Ectodermal cell (in vitro differentiated cells): ENCODE data around the gene ABHD16A.

Source experiments
- H3K27ac ChIP-seq: 2 replicates; pipeline ENCODE4 v1.7.0; 2013; ENCODE audit warnings: mild to moderate bottlenecking, low read depth, low read length; ENCODE audit not compliant: insufficient read depth, poor library complexity, severe bottlenecking
- H3K27me3 ChIP-seq: 2 replicates; pipeline ENCODE4 v1.7.0; 2013; ENCODE audit warnings: mild to moderate bottlenecking, low read length; ENCODE audit not compliant: insufficient read depth, control insufficient read depth, poor library complexity, severe bottlenecking
- H3K36me3 ChIP-seq: one replicate; pipeline ENCODE4 v1.7.0; 2013; ENCODE audit warnings: low read length; ENCODE audit not compliant: control insufficient read depth, insufficient read depth
- H3K4me1 ChIP-seq: one replicate; pipeline ENCODE4 v1.7.0; 2013; ENCODE audit warnings: low read length; ENCODE audit not compliant: control insufficient read depth, insufficient read depth
- H3K4me3 ChIP-seq: 2 replicates; pipeline ENCODE4 v1.7.0; 2013; ENCODE audit warnings: low read depth, low read length, control low read depth; ENCODE audit not compliant: insufficient read depth
- H3K9me3 ChIP-seq: 2 replicates; pipeline ENCODE4 v1.7.0; 2013; ENCODE audit warnings: mild to moderate bottlenecking, low read length, moderate library complexity; ENCODE audit not compliant: control insufficient read depth
- WGBS, 2 experiments: methylation state at CpG; one replicate each; pipeline ENCODE4 v1.1.7; 2013; ENCODE audit warnings: missing lambda C conversion rate in 2 of 2; 5-methylcytosine and 5-hydroxymethylcytosine counted together

The ABHD16A gene

DNA sequence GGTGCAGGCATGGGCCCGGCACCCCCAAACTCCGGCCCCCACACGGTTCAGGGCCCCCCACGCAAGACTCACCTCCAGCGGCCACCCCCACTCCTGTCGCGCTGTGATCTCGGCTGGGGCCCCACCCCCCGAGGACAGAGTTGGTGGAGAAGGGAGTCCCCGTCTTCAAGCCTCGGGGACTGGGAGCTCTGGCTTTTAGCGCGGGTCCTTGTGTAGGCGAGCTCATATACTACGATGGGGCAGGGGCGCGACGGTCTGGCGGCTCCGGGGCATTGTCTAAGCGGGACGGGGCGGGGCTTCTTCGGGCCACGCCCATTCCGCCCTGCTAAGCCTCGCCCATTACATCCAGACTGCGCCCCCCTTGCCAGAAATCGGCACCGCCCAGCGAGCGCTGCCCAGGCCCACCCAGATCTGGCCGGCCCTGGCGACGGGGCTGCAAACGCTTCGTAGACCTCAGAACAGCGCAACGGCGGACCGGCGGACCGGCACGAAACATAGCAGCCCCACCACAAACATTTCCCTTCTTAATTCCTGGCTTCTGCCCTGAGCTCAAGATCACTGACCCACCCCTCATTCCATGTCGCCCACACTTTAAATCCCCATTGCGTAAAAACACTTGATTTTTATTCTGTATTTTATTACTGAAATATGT lies 27.0 kb upstream of the ABHD16A start:
- peak overlapping the region; percentile 86 for H3K27ac ChIP-seq
- H3K36me3 ChIP-seq, result peaks cover 49% of the 10 kb centered on the region
- peaks cover 8% of the 10 kb centered on the region for H3K4me1 ChIP-seq
- H3K9me3 ChIP-seq, result no peaks in the 10 kb centered on the region
- 3 to 4% methylated on average over 46 of the region's 46 CpGs for WGBS, 2 experiments
- no peaks in the 10 kb centered on the region for H3K27me3 ChIP-seq
- H3K4me3 ChIP-seq, result peak overlapping the region; percentile 93

DNA sequence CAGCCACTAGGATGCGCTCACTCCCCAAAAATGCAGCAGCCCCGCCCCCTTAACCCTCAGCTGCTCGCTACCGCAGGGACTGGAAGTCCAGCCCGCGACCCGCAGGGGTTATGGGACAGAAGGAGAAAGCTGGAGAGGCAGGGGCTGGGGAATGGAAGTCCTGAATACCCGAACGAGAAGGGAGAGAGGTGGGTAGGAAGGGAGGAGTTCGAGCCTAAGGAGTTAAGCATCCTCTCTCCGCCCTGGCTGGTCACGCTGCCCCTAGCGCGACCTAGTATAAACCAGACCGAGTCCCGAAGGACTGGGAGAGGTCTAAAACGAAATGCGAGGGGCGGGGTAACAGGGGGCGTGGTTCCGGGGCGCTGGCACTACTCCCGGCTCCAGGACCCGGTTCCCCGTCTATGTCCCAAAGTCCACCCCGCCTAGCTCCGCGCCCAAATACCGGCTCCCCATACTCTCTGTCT lies 26.4 kb upstream of the ABHD16A start:
- peaks cover 6% of the 10 kb centered on the region for H3K4me1 ChIP-seq
- H3K27me3 ChIP-seq, result no peaks in the 10 kb centered on the region
- WGBS, 2 experiments, result 0% methylated on average over 29 of the region's 29 CpGs
- H3K27ac ChIP-seq, result peak overlapping the region; percentile 86
- H3K9me3 ChIP-seq, result no peaks in the 10 kb centered on the region
- peaks cover 49% of the 10 kb centered on the region for H3K36me3 ChIP-seq
- peak overlapping the region; percentile 93 for H3K4me3 ChIP-seq

DNA sequence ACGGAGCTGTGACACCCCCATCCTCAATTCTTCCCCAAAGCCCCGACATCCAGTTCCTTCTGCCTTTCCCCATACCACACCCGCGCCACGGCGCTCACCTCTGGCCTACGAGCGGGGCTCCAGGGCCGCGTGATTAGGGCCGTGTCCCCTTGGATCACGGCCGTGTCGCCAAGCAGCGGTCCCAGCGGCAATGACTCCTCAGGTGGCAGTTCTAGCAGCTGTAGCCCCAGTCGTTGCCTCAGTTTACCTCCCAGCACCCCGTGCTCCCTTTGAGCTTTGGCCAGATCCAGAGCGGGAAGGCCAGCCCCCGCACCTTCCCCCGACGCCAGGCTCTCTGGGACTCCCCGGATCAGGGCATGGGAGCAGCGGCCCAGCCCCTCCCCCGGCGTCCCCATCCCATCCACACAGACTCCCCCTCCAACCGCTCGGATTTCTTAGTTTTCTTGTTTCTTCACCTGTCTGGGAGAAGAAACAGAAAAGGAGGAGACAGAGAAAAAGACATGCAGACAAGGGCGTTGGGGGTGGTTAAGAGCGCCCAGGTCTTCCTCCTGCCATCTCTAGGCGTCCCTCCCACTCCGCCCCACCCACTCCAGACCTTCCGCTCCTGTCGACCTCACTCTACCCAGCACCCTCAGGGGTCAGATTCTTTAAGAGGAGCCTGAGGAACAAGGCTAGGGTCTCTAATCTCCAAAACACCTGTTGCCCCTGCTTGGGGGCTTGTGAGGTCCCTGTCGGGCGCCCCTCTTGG lies 25.8 kb upstream of the ABHD16A start, which contains the start of gene DDAH2:
TSS of gene DDAH2 (minus strand) at position 533 of the 748 bp plus-strand sequence. CDS start at position 395, 138 bp downstream.
- 48 to 49% methylated on average over 36 of the region's 36 CpGs for WGBS, 2 experiments
- Histone ChIP-seq H3K4me1 (peaks cover under 1% of the 10 kb centered on the region), H3K27me3 (no peaks in the 10 kb centered on the region), H3K4me3 (peak within 1 kb of the TSS; percentile 93), H3K9me3 (no peaks in the 10 kb centered on the region), H3K36me3 (peaks cover 48% of the 10 kb centered on the region), H3K27ac (peak within 1 kb of the TSS; percentile 86)

DNA sequence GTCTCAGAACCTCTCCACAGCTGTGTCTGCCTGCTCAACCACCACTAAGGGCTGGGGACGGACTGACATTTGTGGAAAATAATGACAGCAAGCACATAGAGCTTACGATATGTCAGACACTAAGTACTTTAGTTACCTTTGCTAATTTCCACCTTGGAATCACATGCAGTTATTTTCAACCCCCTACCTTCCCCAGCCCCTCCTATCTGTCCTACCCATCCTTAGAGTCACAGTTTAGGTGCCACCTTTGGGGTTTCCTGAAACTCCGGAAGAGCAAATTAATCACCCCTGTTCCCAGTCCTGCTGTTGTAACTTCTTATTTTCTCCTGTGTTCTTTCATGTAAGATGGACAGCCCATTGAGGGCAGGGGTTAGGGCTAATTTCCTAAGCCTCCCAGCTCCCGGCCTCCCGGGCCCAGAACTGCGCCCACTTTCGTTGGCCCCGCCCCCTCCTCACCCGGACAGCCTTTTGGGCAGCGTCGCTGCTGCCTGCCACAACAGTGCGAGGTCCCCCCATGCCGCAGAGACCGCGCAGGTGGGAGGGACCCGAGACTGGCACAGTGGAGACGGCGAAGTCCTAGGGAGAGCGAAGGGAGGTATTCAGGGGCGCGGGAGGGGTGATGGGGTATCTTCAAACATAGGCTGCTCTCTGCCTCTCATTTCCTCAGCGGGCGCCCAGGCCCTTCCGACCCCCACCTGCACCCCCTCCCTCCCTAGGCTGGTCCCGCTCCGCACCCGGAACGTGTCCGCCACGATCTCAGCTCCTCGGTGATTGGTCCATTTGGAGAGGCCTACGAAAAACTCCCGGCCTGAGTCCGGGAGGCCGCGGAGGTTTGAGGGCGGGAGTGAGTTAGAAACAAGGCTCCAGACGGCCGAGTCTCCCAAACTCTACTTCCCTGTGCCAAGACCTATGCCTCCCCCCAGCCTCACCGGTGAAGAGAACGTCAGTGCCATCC lies 24.9 kb upstream of the ABHD16A start:
- Histone ChIP-seq H3K36me3 (peaks cover 40% of the 10 kb centered on the region), H3K4me3 (peak overlapping the region; percentile 93), H3K9me3 (no peaks in the 10 kb centered on the region), H3K27ac (no peak overlapping the region), H3K4me1 (no peaks in the 10 kb centered on the region), H3K27me3 (no peaks in the 10 kb centered on the region)
- WGBS, 2 experiments, result 95% methylated on average over 41 of the region's 41 CpGs

DNA sequence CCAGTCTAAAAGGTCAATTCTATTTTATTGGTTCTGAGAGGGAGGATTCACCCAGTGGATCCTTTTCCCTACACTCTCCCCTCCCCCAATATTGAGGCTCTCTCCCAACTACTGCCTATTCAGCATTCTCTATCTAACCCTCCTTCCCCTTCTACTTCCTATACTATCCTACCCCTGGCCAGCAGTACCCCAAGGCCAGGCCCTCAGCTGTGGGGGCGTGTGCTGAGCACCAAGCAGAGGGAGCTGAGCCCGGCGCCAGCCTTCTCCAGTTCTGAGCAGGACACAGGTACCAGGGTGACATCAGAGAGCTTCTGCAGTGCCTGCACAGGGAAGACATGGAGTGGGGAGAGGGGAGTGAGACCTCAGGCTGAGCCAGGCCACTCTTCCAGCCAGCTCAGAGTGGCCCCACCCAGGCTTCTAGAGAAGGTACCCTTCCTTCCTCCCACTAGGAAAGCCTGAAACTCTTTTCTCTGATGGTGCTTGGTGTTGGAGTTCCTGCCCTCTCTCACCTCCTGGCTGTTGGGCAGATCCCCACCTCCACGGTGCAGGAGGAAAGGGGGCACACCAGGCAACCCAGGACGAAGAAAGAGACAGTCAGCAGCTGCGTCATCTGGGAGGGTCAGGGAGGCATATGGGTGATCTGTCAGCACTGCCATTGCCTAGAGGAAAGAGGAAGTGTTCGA lies 24.1 kb upstream of the ABHD16A start:
- H3K9me3 ChIP-seq, result no peaks in the 10 kb centered on the region
- H3K27ac ChIP-seq, result no peak overlapping the region
- H3K36me3 ChIP-seq, result peaks cover 33% of the 10 kb centered on the region
- H3K4me3 ChIP-seq, result no peak overlapping the region
- no peaks in the 10 kb centered on the region for H3K4me1 ChIP-seq
- H3K27me3 ChIP-seq, result no peaks in the 10 kb centered on the region
- WGBS, 2 experiments, result 91 to 95% methylated on average over 7 of the region's 7 CpGs

DNA sequence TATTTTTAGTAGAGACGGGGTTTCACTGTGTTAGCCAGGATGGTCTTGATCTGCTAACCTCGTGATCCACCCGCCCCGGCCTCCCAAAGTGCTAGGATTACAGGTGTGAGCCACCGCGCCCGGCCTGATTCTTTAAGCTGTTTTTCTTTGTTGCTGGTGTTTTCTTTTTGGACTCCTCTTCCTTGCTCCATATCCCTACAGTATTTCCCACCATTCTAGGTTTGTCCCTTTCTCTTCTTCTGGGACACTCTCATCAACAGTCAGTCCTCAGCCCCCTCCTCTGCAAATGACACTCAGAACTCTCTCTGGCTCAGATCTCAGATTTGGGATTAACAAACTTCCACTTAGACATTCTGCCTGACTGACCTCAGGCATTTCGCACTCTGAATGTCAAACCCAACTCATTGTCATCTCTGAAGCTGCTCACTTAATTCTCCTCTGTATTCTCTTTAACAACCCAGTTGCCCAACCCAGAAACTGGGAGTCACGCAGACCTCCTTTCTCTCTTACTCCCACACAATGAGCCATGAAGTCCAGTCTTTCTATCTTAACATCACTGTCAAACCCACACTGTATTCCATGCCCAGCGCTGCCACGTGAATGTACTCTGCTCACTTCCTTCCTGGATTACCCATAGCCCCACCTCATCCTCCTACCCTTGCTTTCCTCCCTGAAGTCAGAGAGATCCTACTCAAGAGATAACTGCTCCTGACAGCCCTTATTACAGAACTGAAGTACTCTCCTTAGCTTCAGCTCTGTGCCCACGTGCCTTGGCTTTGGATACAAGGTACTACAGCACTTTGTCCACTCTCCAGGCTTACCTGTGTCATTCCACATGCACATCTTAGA lies 22.6 kb upstream of the ABHD16A start:
- Histone ChIP-seq H3K4me3 (no peak overlapping the region), H3K27ac (no peak overlapping the region), H3K36me3 (peaks cover 25% of the 10 kb centered on the region), H3K27me3 (peaks cover 3% of the 10 kb centered on the region), H3K9me3 (no peaks in the 10 kb centered on the region), H3K4me1 (no peaks in the 10 kb centered on the region)
- 92 to 95% methylated on average over 12 of the region's 12 CpGs for WGBS, 2 experiments

DNA sequence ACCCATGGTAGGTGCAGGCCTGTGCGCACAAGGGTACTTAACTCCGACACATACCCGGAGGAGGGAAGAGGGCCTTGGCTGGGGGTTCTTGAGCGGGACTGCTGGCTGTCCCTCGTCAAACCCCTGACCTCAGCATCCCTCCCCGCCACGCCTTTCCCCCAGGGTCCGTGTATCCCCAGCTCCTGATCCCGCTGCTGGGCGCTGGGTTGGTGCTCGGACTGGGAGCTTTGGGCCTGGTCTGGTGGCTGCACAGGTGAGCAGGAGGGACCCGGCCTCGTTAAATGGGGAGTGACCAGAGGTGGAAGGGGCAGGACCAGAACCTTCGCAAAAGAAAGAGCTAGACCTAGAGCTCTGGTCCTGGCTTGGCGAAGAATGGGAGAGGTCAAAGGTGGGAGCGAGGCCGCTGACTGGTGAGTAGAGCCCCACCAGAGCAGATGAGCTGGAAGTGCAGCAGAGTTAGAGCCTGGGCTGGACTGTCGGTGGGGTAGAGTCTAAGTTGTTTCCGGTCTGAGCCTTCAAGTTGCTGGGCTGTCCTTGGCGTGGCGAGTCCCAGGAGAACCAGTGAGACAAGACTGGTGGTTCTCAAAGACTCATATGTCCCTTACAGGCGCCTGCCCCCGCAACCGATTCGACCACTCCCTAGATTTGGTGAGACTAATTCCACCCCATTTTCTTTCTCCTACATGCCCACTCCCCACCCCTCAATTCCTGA lies 21.0 kb upstream of the ABHD16A start:
- peaks cover 25% of the 10 kb centered on the region for H3K36me3 ChIP-seq
- H3K9me3 ChIP-seq, result no peaks in the 10 kb centered on the region
- 93 to 95% methylated on average over 25 of the region's 25 CpGs for WGBS, 2 experiments
- H3K4me1 ChIP-seq, result no peaks in the 10 kb centered on the region
- H3K27ac ChIP-seq, result no peak overlapping the region
- peaks cover 3% of the 10 kb centered on the region for H3K27me3 ChIP-seq
- no peak overlapping the region for H3K4me3 ChIP-seq

DNA sequence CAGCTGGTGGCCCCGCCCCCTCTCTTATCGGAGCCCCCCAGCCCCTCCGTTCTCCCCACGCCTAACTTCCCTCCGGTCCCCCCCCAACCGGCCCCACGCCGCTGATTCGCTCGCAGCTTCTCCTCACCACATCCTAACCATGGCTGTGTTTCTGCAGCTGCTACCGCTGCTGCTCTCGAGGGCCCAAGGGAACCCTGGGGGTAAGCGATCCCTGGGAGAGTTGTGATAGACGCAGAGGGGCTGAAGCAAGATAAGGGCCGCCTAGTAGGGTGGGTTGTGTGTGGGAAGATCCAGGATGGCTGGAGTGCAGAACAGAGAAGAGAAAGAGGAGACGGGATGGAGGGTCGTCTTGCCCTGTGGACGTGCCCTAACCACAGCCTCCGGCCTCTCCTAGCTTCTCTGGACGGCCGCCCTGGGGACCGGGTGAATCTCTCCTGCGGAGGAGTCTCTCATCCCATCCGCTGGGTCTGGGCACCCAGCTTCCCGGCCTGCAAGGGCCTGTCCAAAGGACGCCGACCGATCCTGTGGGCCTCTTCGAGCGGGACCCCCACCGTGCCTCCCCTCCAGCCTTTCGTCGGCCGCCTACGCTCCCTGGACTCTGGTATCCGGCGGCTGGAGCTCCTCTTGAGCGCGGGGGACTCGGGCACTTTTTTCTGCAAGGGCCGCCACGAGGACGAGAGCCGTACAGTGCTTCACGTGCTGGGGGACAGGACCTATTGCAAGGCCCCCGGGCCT lies 20.3 kb upstream of the ABHD16A start, which contains the start of gene MPIG6B:
TSS of gene MPIG6B (plus strand) at position 129 of the 735 bp plus-strand sequence. CDS start at position 140, 11 bp downstream.
- no peaks in the 10 kb centered on the region for H3K9me3 ChIP-seq

More for the DNA sequence above, 20.3 kb upstream of the ABHD16A start, which contains the start of gene MPIG6B:
- Histone ChIP-seq H3K27me3 (peaks cover 3% of the 10 kb centered on the region), H3K27ac (no peak within 1 kb of the TSS), H3K4me3 (no peak within 1 kb of the TSS), H3K4me1 (no peaks in the 10 kb centered on the region), H3K36me3 (peaks cover 25% of the 10 kb centered on the region)
- 92 to 93% methylated on average over 46 of the region's 46 CpGs for whole genome bisulfite sequencing, 2 experiments
